Measurements from ENCODE around the gene BSPRY.
"Not testable (repeated sequence)": the region's sequence is repeated elsewhere in the genome, so short reads cannot be mapped to it uniquely, and the experiment has no call there.

The BSPRY gene

DNA sequence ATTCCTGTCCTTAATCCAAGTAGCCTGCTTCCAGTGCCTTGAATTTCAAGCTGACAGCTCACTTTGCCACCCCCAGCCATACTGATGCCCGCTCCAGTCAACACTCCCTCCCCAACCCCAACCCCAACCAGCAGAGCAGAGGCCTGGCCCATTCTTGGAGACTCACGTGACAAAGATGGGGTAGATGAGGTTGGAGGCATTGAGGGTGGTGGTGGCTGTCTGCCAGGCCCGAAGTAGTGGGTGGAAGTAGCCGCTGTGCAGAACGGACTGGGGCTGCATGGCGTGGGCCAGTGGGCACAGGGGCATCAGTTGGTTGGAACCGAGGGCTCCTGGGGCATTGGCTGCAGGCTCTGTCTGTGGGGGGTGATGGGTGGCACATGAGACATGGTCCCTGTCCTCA, 43.9 kb downstream of the BSPRY start:
- Histone ChIP-seq H3K4me3 (ENCODE audit: low read length) (no peak overlapping the region), H3K4me1 (ENCODE audit: control insufficient read depth, insufficient read depth, low read length) (no peaks in the 10 kb centered on the region), H3K27me3 (ENCODE audit: control insufficient read depth, insufficient read depth, low read length) (no peaks in the 10 kb centered on the region), H3K27ac (ENCODE audit: low read length) (no peak overlapping the region), H3K9me3 (ENCODE audit: control insufficient read depth, insufficient read depth, low read length) (no peaks in the 10 kb centered on the region), H3K36me3 (ENCODE audit: control insufficient read depth, insufficient read depth, low read length) (peaks cover 12% of the 10 kb centered on the region)
- no peak for DNase-seq (ENCODE audit: low read depth, low spot score)
- WGBS (ENCODE audit: insufficient coverage, insufficient read length), result no CpG with 5 or more reads among the region's 7 CpGs

DNA sequence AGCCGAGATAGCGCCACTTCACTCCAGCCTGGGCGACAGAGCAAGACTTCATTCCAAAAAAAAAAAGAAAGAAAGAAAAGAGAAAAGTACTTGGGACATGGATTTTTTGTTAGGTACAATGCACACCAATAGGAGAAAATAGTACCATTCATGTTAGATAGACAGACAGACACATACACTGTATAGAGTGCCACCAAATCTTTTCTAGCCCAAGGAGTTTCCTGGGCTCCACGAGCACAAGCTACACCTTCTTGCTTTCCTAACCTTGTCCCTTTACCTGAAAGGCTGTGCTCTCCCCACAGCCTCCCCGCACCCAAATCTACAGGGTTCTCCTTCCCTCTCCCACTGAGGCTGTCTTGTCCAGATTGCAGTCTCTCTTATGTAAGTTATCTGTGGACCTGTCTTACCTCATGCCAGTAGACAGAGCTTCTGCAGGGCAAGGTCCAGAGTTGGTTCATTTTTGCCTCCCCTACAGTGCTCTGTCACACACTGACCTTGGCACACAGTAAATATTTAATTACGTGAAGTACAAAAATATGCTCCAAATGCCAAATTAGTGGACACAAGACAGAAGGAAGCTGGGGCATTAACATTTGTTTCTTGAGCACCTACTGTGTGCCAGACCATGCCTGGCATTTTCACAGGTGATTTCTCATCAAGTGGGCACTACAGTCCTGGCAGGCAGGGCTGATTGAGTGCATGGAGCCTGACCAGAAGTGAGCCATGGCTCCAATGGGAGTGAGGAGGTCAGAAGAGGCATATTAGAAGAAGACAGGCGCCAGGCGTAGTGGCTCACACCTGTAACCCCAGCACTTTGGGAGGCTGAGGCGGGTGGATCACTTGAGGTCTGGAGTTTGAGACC, 45.9 kb downstream of the BSPRY start:
- H3K4me1 ChIP-seq (ENCODE audit: control insufficient read depth, insufficient read depth, low read length), result no peaks in the 10 kb centered on the region
- WGBS (ENCODE audit: insufficient coverage, insufficient read length), result no CpG with 5 or more reads among the region's 9 CpGs
- no peak overlapping the region for H3K27ac ChIP-seq (ENCODE audit: low read length)
- H3K9me3 ChIP-seq (ENCODE audit: control insufficient read depth, insufficient read depth, low read length), result no peaks in the 10 kb centered on the region
- H3K4me3 ChIP-seq (ENCODE audit: low read length), result no peak overlapping the region
- 0 out of 2 replicates have a peak, but pooled peaks cover 5% of the 10 kb centered on the region for H3K36me3 ChIP-seq (ENCODE audit: control insufficient read depth, insufficient read depth, low read length)
- no peak for DNase-seq (ENCODE audit: low read depth, low spot score)
- no peaks in the 10 kb centered on the region for H3K27me3 ChIP-seq (ENCODE audit: control insufficient read depth, insufficient read depth, low read length)

- H3K27me3 ChIP-seq (ENCODE audit: control insufficient read depth, insufficient read depth, low read length), result no peaks in the 10 kb centered on the region
- H3K4me1 ChIP-seq (ENCODE audit: control insufficient read depth, insufficient read depth, low read length), result peaks cover 1% of the 10 kb centered on the region; the same call in 1 of the 2 replicates
- WGBS (ENCODE audit: insufficient coverage, insufficient read length), result no CpG with 5 or more reads among the region's 3 CpGs
- no peaks in the 10 kb centered on the region for H3K36me3 ChIP-seq (ENCODE audit: control insufficient read depth, insufficient read depth, low read length)
- DNase-seq (ENCODE audit: low read depth, low spot score), result no peak
- H3K27ac ChIP-seq (ENCODE audit: low read length), result no peak overlapping the region
- H3K9me3 ChIP-seq (ENCODE audit: control insufficient read depth, insufficient read depth, low read length), result no peaks in the 10 kb centered on the region
- no peak overlapping the region for H3K4me3 ChIP-seq (ENCODE audit: low read length)
Measured at GRCh38 chr9:113397203-113397631, 47.9 kb downstream of the BSPRY start.

- H3K4me1 ChIP-seq (ENCODE audit: control insufficient read depth, insufficient read depth, low read length), result peaks cover 1% of the 10 kb centered on the region; the same call in 1 of the 2 replicates
- no peak overlapping the region for H3K27ac ChIP-seq (ENCODE audit: low read length)
- WGBS (ENCODE audit: insufficient coverage, insufficient read length), result no CpG with 5 or more reads among the region's 5 CpGs
- H3K4me3 ChIP-seq (ENCODE audit: low read length), result no peak overlapping the region
- no peaks in the 10 kb centered on the region for H3K9me3 ChIP-seq (ENCODE audit: control insufficient read depth, insufficient read depth, low read length)
- H3K36me3 ChIP-seq (ENCODE audit: control insufficient read depth, insufficient read depth, low read length), result no peaks in the 10 kb centered on the region
- H3K27me3 ChIP-seq (ENCODE audit: control insufficient read depth, insufficient read depth, low read length), result no peaks in the 10 kb centered on the region
- DNase-seq (ENCODE audit: low read depth, low spot score), result no peak
Measured at GRCh38 chr9:113398796-113399195, 49.5 kb downstream of the BSPRY start.

DNA sequence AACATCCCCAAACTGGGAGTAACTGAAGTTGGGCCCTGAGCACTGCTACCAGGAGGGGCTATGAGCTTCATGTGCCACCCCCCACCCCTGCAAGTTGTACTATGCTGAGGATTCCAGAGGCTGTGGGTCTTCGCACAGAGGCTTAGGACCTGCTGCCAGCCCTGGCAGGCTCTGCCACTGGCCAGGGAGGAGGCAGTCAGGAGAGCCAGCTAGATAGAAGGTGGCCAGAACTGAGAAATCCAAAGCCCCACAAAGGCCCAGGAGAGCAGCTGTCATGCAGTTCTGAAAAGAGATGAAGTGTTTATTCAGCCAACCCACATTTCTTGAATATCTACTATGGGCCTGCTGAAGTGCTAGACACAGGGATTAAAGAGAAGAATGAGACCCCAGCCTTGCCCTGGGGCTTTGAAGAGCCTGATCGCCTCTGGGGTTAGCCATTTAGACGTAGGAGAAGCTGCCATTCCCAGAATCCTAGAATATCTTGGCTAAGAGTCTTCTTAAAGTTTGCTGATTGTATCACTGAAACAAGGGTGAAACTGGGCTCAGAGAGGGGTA, 50.4 kb downstream of the BSPRY start:
- DNase-seq (ENCODE audit: low read depth, low spot score), result no peak
- Histone ChIP-seq H3K27me3 (ENCODE audit: control insufficient read depth, insufficient read depth, low read length) (no peaks in the 10 kb centered on the region), H3K27ac (ENCODE audit: low read length) (no peak overlapping the region), H3K4me1 (ENCODE audit: control insufficient read depth, insufficient read depth, low read length) (peaks cover 1% of the 10 kb centered on the region; the same call in 1 of the 2 replicates), H3K4me3 (ENCODE audit: low read length) (no peak overlapping the region; the same call in 1 of the 2 replicates), H3K9me3 (ENCODE audit: control insufficient read depth, insufficient read depth, low read length) (no peaks in the 10 kb centered on the region), H3K36me3 (ENCODE audit: control insufficient read depth, insufficient read depth, low read length) (no peaks in the 10 kb centered on the region)
- no CpG with 5 or more reads among the region's 3 CpGs for WGBS (ENCODE audit: insufficient coverage, insufficient read length)

- Histone ChIP-seq H3K27me3 (ENCODE audit: control insufficient read depth, insufficient read depth, low read length) (no peaks in the 10 kb centered on the region), H3K9me3 (ENCODE audit: control insufficient read depth, insufficient read depth, low read length) (no peaks in the 10 kb centered on the region), H3K4me3 (ENCODE audit: low read length) (peak within 1 kb of the TSS; percentile 84), H3K4me1 (ENCODE audit: control insufficient read depth, insufficient read depth, low read length) (peaks cover 1% of the 10 kb centered on the region; the same call in 1 of the 2 replicates), H3K27ac (ENCODE audit: low read length) (no peak within 1 kb of the TSS), H3K36me3 (ENCODE audit: control insufficient read depth, insufficient read depth, low read length) (no peaks in the 10 kb centered on the region)
- peak; percentile 76 for DNase-seq (ENCODE audit: low read depth, low spot score)
- no CpG with 5 or more reads among the region's 50 CpGs for WGBS (ENCODE audit: insufficient coverage, insufficient read length)
Measured at GRCh38 chr9:113401027-113401792, 51.9 kb downstream of the BSPRY start, which contains the start of gene ALAD. Gene ALAD (minus strand): TSS chr9:113401284. CDS start chr9:113393559, 7,725 bp downstream.

- H3K36me3 ChIP-seq (ENCODE audit: control insufficient read depth, insufficient read depth, low read length), result peaks cover 6% of the 10 kb centered on the region; the same call in 1 of the 2 replicates
- no peak overlapping the region for H3K27ac ChIP-seq (ENCODE audit: low read length)
- H3K27me3 ChIP-seq (ENCODE audit: control insufficient read depth, insufficient read depth, low read length), result no peaks in the 10 kb centered on the region
- WGBS (ENCODE audit: insufficient coverage, insufficient read length), result no CpG with 5 or more reads among the region's 2 CpGs
- H3K4me1 ChIP-seq (ENCODE audit: control insufficient read depth, insufficient read depth, low read length), result peaks cover 1% of the 10 kb centered on the region; the same call in 1 of the 2 replicates
- H3K4me3 ChIP-seq (ENCODE audit: low read length), result no peak overlapping the region
- H3K9me3 ChIP-seq (ENCODE audit: control insufficient read depth, insufficient read depth, low read length), result no peaks in the 10 kb centered on the region
- DNase-seq (ENCODE audit: low read depth, low spot score), result no peak
Measured at GRCh38 chr9:113403646-113404045, 54.3 kb downstream of the BSPRY start.

GRCh38 chr9:113406353-113406752, 57.0 kb downstream of the BSPRY start:
- H3K36me3 ChIP-seq (ENCODE audit: control insufficient read depth, insufficient read depth, low read length); DNase-seq (ENCODE audit: low read depth, low spot score); H3K27ac ChIP-seq (ENCODE audit: low read length); H3K4me1 ChIP-seq (ENCODE audit: control insufficient read depth, insufficient read depth, low read length); H3K4me3 ChIP-seq (ENCODE audit: low read length); H3K27me3 ChIP-seq (ENCODE audit: control insufficient read depth, insufficient read depth, low read length); H3K9me3 ChIP-seq (ENCODE audit: control insufficient read depth, insufficient read depth, low read length): not testable (repeated sequence)
- no CpG with 5 or more reads among the region's 9 CpGs for WGBS (ENCODE audit: insufficient coverage, insufficient read length)

GRCh38 chr9:113406873-113407511, 57.7 kb downstream of the BSPRY start:
- not testable (repeated sequence) for H3K4me1 ChIP-seq (ENCODE audit: control insufficient read depth, insufficient read depth, low read length); H3K27ac ChIP-seq (ENCODE audit: low read length); H3K36me3 ChIP-seq (ENCODE audit: control insufficient read depth, insufficient read depth, low read length); H3K9me3 ChIP-seq (ENCODE audit: control insufficient read depth, insufficient read depth, low read length); H3K4me3 ChIP-seq (ENCODE audit: low read length); H3K27me3 ChIP-seq (ENCODE audit: control insufficient read depth, insufficient read depth, low read length)
- no CpG with 5 or more reads among the region's 7 CpGs for WGBS (ENCODE audit: insufficient coverage, insufficient read length)
- peak; percentile 31 for DNase-seq (ENCODE audit: low read depth, low spot score)

DNA sequence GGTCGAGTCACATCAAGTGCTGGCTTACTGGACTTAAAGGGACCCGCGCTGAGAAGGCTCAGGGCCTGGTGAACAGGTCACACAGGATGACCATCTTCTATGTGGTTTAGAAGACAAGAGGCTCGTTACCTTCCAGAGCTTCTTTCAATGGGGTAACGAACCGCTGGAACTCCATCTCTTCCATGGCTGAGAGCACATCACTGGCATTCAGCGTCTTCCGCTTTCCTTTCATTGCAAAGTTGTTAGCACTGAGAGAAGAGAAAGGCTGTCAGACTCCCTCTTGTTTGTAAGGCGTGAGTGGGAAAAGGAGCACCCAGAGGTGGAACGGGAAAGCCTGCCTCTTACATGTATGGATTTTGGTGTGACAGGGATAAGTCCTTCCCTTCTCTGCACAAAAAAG, 60.1 kb downstream of the BSPRY start:
- H3K9me3 ChIP-seq (ENCODE audit: control insufficient read depth, insufficient read depth, low read length), result no peaks in the 10 kb centered on the region
- peaks cover 6% of the 10 kb centered on the region; the same call in 1 of the 2 replicates for H3K36me3 ChIP-seq (ENCODE audit: control insufficient read depth, insufficient read depth, low read length)
- peaks cover 4% of the 10 kb centered on the region; the same call in 1 of the 2 replicates for H3K4me1 ChIP-seq (ENCODE audit: control insufficient read depth, insufficient read depth, low read length)
- H3K27me3 ChIP-seq (ENCODE audit: control insufficient read depth, insufficient read depth, low read length), result no peaks in the 10 kb centered on the region
- no peak overlapping the region for H3K27ac ChIP-seq (ENCODE audit: low read length)
- no peak for DNase-seq (ENCODE audit: low read depth, low spot score)
- H3K4me3 ChIP-seq (ENCODE audit: low read length), result peak overlapping the region; percentile 73; the same call in 1 of the 2 replicates
- WGBS (ENCODE audit: insufficient coverage, insufficient read length), result no CpG with 5 or more reads among the region's 10 CpGs

Measured in iPS DF 6.9 (cell line).